Activated CD8-positive, alpha-beta T cell treated with anti-CD3 and anti-CD28 coated beads, Interleukin-2, amount 10 ng/mL, durations not matched to agents 7 days and 5 days (primary cell): ENCODE results near the gene DDR2. TPM values are rescaled to one million over a fixed set of nuclear protein-coding genes. Genes with fewer than 3 reads are reported as not detected.

Source experiments
- ATAC-seq: fragments of 150-1000 bp; cut with Tn5 transposase; one replicate; pipeline ENCODE4 v1.10.0; 2021; ENCODE audit warnings: moderate library complexity
- CTCF ChIA-PET: fragments of 350-600 bp; sonication (Branson Sonifier 250); formaldehyde crosslinking; loops from one replicate; lab custom pipeline; 2021; ENCODE audit warnings: antibody characterized with exemption; lab: Charles Lee
- POLR2A ChIA-PET: fragments of 350-600 bp; sonication (Branson Sonifier 250); formaldehyde crosslinking; loops from one replicate; lab custom pipeline; 2021; ENCODE audit warnings: antibody characterized with exemption; lab: Charles Lee
- DNase-seq: peaks from one replicate; pipeline ENCODE4 v3.0.0-alpha.2; 2020
- H3K27ac Mint-ChIP-seq: one replicate; pipeline ENCODE4 v1.8.0; 2021; ENCODE audit warnings: mild to moderate bottlenecking, mixed read lengths
- H3K27me3 Mint-ChIP-seq: one replicate; pipeline ENCODE4 v1.8.0; 2021; ENCODE audit warnings: low read depth, mixed read lengths
- H3K36me3 Mint-ChIP-seq: one replicate; pipeline ENCODE4 v1.8.0; 2021; ENCODE audit warnings: low read depth, mixed read lengths
- H3K4me1 Mint-ChIP-seq: one replicate; pipeline ENCODE4 v1.8.0; 2021; ENCODE audit warnings: low read depth, mixed read lengths
- H3K4me3 Mint-ChIP-seq: one replicate; pipeline ENCODE4 v1.8.0; 2021; ENCODE audit warnings: mild to moderate bottlenecking, mixed read lengths
- H3K9me3 Mint-ChIP-seq: one replicate; pipeline ENCODE4 v1.8.0; 2022; ENCODE audit warnings: mixed read lengths; ENCODE audit not compliant: insufficient read depth
- total RNA-seq, 2 experiments: library from RNA; stranded (reverse); gene quantifications; one replicate each; pipeline ENCODE4 v1.2.3, GENCODE V29; 2021

The DDR2 gene
- total RNA-seq, 2 experiments from 2014 or later: 0.08 TPM

GRCh38 chr1:162661336-162661735, 29.1 kb downstream of the DDR2 start:
- CTCF ChIA-PET: interaction anchor here (1.4 kb wide), 1 partner anchor 48 kb away, joined by 4 read pairs; no protein-coding TSS in a partner anchor
- no peak overlapping the region for H3K27ac Mint-ChIP-seq
- POLR2A ChIA-PET: no interaction called here

DNA sequence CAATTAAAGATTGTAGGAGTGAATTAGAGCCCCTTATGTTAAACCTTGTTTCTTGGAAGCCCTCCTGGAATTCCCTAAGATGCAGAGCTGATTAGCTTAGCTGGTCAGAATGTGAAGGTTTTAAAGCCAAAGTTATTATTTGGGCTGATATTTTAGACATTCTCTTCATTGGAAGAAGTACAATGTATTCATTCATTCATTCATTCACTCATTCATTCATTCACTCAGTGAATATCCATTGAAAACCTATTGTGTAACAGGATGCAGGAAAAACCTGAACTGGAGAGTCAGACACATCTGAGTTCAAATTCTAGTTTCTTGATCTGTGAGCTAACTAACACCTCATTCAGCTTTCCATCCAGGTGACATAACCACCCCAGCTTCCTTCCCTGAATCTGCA, 29.7 kb downstream of the DDR2 start:
- DNase-seq (no peak), ATAC-seq (no peak)
- POLR2A ChIA-PET: no interaction called here
- H3K4me1 Mint-ChIP-seq: no peaks in the 10 kb centered on the region
- H3K4me3 Mint-ChIP-seq: no peak overlapping the region
- peaks cover 19% of the 10 kb centered on the region for H3K27me3 Mint-ChIP-seq
- no peak overlapping the region for H3K27ac Mint-ChIP-seq
- H3K9me3 Mint-ChIP-seq: no peaks in the 10 kb centered on the region
- CTCF ChIA-PET: interaction anchor here (1.4 kb wide), 1 partner anchor 48 kb away, joined by 4 read pairs; no protein-coding TSS in a partner anchor
- H3K36me3 Mint-ChIP-seq: no peaks in the 10 kb centered on the region

More at GRCh38 chr1:162661336-162661735, 29.1 kb downstream of the DDR2 start:
- H3K36me3 Mint-ChIP-seq: no peaks in the 10 kb centered on the region
- no peak for DNase-seq
- no peak for ATAC-seq
- H3K9me3 Mint-ChIP-seq: no peaks in the 10 kb centered on the region
- peaks cover 19% of the 10 kb centered on the region for H3K27me3 Mint-ChIP-seq
- no peak overlapping the region for H3K4me3 Mint-ChIP-seq
- H3K4me1 Mint-ChIP-seq: no peaks in the 10 kb centered on the region

- no peak for ATAC-seq
- ChIA-PET POLR2A (no interaction called here), CTCF (no interaction called here)
- H3K36me3 Mint-ChIP-seq: no peaks in the 10 kb centered on the region
- peaks cover 17% of the 10 kb centered on the region for H3K27me3 Mint-ChIP-seq
- H3K9me3 Mint-ChIP-seq: no peaks in the 10 kb centered on the region
- no peak for DNase-seq
- H3K4me3 Mint-ChIP-seq: no peak overlapping the region
- no peaks in the 10 kb centered on the region for H3K4me1 Mint-ChIP-seq
- H3K27ac Mint-ChIP-seq: no peak overlapping the region
These were observed 30.8 kb downstream of the DDR2 start for GRCh38 chr1:162663086-162663485.

DNA sequence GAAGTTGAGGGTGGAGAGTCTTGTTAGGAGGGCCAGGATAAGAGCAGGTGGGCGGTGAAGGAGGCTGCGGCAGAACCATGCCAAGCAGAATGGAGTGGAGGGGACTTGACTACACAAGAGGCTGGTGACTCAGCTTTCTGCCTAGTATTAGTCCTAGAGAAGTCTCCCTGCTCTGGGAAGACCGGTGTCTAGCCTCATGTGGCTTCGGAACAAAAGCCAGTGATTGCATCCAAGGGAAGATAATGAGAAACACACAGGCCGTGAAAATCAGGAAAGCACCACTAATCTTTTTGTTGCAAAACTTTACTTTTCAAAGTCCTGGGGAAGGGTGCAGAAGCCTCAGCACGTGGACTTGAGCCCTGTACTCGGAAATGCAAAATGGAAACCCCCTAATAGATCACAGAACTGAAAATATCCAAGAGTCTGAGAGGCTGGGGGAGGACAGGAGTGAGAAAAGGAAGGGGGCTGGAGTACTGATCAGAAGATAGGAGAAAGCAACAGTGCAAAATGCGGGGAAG, 31.4 kb downstream of the DDR2 start:
- DNase-seq (no peak), ATAC-seq (no peak)
- H3K36me3 Mint-ChIP-seq: no peaks in the 10 kb centered on the region
- no peaks in the 10 kb centered on the region for H3K9me3 Mint-ChIP-seq
- no peak overlapping the region for H3K27ac Mint-ChIP-seq
- POLR2A ChIA-PET: no interaction called here
- peaks cover 16% of the 10 kb centered on the region for H3K27me3 Mint-ChIP-seq
- no peak overlapping the region for H3K4me3 Mint-ChIP-seq
- CTCF ChIA-PET: no interaction called here
- no peaks in the 10 kb centered on the region for H3K4me1 Mint-ChIP-seq

GRCh38 chr1:162666006-162666645, 33.9 kb downstream of the DDR2 start:
- Mint-ChIP-seq H3K27me3 (peaks cover 11% of the 10 kb centered on the region), H3K27ac (no peak overlapping the region), H3K4me3 (no peak overlapping the region), H3K4me1 (no peaks in the 10 kb centered on the region), H3K9me3 (no peaks in the 10 kb centered on the region), H3K36me3 (no peaks in the 10 kb centered on the region)
- POLR2A ChIA-PET: no interaction called here
- ATAC-seq (no peak), DNase-seq (no peak)
- CTCF ChIA-PET: no interaction called here

- no peaks in the 10 kb centered on the region for H3K4me1 Mint-ChIP-seq
- no peak for DNase-seq
- H3K27me3 Mint-ChIP-seq: peaks cover 9% of the 10 kb centered on the region
- no peak overlapping the region for H3K27ac Mint-ChIP-seq
- H3K9me3 Mint-ChIP-seq: no peaks in the 10 kb centered on the region
- ATAC-seq: no peak
- ChIA-PET POLR2A (no interaction called here), CTCF (no interaction called here)
- no peak overlapping the region for H3K4me3 Mint-ChIP-seq
- no peaks in the 10 kb centered on the region for H3K36me3 Mint-ChIP-seq
These were observed 35.3 kb downstream of the DDR2 start for GRCh38 chr1:162667381-162668080.

- Mint-ChIP-seq H3K9me3 (no peaks in the 10 kb centered on the region), H3K36me3 (no peaks in the 10 kb centered on the region), H3K27ac (no peak overlapping the region), H3K27me3 (peaks cover 3% of the 10 kb centered on the region), H3K4me3 (no peak overlapping the region), H3K4me1 (no peaks in the 10 kb centered on the region)
- DNase-seq: no peak
- ATAC-seq: no peak
- POLR2A ChIA-PET: no interaction called here
- CTCF ChIA-PET: no interaction called here
These were observed 38.8 kb downstream of the DDR2 start for GRCh38 chr1:162670928-162671663.

GRCh38 chr1:162671664-162672410, 39.6 kb downstream of the DDR2 start:
- no peak for DNase-seq
- H3K4me1 Mint-ChIP-seq: no peaks in the 10 kb centered on the region
- no peak for ATAC-seq
- H3K27me3 Mint-ChIP-seq: no peaks in the 10 kb centered on the region
- no peak overlapping the region for H3K4me3 Mint-ChIP-seq
- H3K9me3 Mint-ChIP-seq: no peaks in the 10 kb centered on the region
- ChIA-PET CTCF (no interaction called here), POLR2A (no interaction called here)
- H3K36me3 Mint-ChIP-seq: no peaks in the 10 kb centered on the region
- no peak overlapping the region for H3K27ac Mint-ChIP-seq

- H3K4me1 Mint-ChIP-seq: no peaks in the 10 kb centered on the region
- no peak for DNase-seq
- no peak overlapping the region for H3K4me3 Mint-ChIP-seq
- H3K9me3 Mint-ChIP-seq: no peaks in the 10 kb centered on the region
- ATAC-seq: no peak
- no peak overlapping the region for H3K27ac Mint-ChIP-seq
- ChIA-PET POLR2A (no interaction called here), CTCF (no interaction called here)
- H3K36me3 Mint-ChIP-seq: no peaks in the 10 kb centered on the region
- H3K27me3 Mint-ChIP-seq: no peaks in the 10 kb centered on the region
These were observed 40.5 kb downstream of the DDR2 start for GRCh38 chr1:162672622-162673260.

DNA sequence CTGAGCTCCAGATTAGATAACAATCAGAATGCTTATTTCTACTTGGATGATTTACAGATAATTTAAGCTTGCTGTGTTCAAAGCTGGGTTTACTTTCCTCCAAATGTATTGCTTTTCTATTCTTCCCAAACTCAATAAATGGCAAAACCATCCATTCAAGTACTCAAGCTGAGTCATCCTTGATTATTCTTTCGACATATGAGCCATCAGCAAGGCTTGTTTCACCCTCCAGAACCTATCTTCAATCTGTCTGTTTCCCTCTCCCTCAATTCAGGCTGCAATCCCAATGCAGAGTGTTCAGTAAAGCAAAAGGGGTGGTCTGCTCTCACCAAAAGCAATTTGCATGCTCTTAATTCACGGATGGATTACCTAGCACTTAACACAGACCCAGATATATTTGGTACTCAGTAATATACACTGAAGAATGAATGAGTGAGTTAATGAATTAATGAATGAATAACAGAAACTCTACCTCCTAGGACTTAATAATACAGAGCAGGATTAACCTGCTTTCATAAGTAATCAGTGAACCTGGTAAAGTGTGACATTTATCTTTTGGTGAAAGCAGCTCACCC, 41.9 kb downstream of the DDR2 start:
- H3K27ac Mint-ChIP-seq: no peak overlapping the region
- H3K9me3 Mint-ChIP-seq: no peaks in the 10 kb centered on the region
- ATAC-seq: no peak
- DNase-seq: no peak
- no peaks in the 10 kb centered on the region for H3K4me1 Mint-ChIP-seq
- no peaks in the 10 kb centered on the region for H3K27me3 Mint-ChIP-seq
- CTCF ChIA-PET: no interaction called here
- no peak overlapping the region for H3K4me3 Mint-ChIP-seq
- H3K36me3 Mint-ChIP-seq: no peaks in the 10 kb centered on the region
- POLR2A ChIA-PET: no interaction called here

- Mint-ChIP-seq H3K27ac (no peak overlapping the region), H3K4me1 (no peaks in the 10 kb centered on the region), H3K9me3 (no peaks in the 10 kb centered on the region), H3K36me3 (no peaks in the 10 kb centered on the region), H3K4me3 (no peak overlapping the region), H3K27me3 (no peaks in the 10 kb centered on the region)
- ATAC-seq (no peak), DNase-seq (no peak)
- POLR2A ChIA-PET: no interaction called here
- CTCF ChIA-PET: no interaction called here
These were observed 43.8 kb downstream of the DDR2 start for GRCh38 chr1:162676087-162676486.
